Stimulated activated naive B cell treated with anti-CD40 and anti-IgM and Interleukin-4, amounts not matched to agents 10 μg/mL and 1 μg/mL and 100 μg/mL, for 72 hours (primary cell): ENCODE data around the gene TGFB1I1.
"Not testable (repeated sequence)": the region's sequence is repeated elsewhere in the genome, so short reads cannot be mapped to it uniquely, and the experiment has no call there.

Experiments used
- ATAC-seq, 2 donors: fragments of 150-1000 bp; cut with Tn5 transposase; replicated peaks; 2 replicates each; pipeline ENCODE4 v1.10.0; 2021; ENCODE audit warnings: moderate library complexity in 1 of 2
- DNase-seq: peaks from one replicate; pipeline ENCODE4 v3.0.0; 2021
- H3K27ac Mint-ChIP-seq: one replicate; pipeline ENCODE4 v1.8.0; 2022; ENCODE audit warnings: mild to moderate bottlenecking, mixed read lengths
- H3K27me3 Mint-ChIP-seq, 2 donors: one replicate each; pipeline ENCODE4 v1.8.0; 2022; ENCODE audit warnings: mixed read lengths in 2 of 2
- H3K36me3 Mint-ChIP-seq, 2 donors: one replicate each; pipeline ENCODE4 v1.8.0; 2022; ENCODE audit warnings: mixed read lengths in 2 of 2, mild to moderate bottlenecking in 1 of 2
- H3K4me1 Mint-ChIP-seq, 2 donors: one replicate each; pipeline ENCODE4 v1.8.0; 2022; ENCODE audit warnings: mixed read lengths in 2 of 2, mild to moderate bottlenecking in 1 of 2
- H3K4me3 Mint-ChIP-seq, 2 donors: one replicate each; pipeline ENCODE4 v1.8.0; 2022; ENCODE audit warnings: mild to moderate bottlenecking in 2 of 2, mixed read lengths in 2 of 2, moderate library complexity in 1 of 2
- H3K9me3 Mint-ChIP-seq, 2 donors: one replicate each; pipeline ENCODE4 v1.8.0; 2022; ENCODE audit warnings: mixed read lengths in 2 of 2, mild to moderate bottlenecking in 1 of 2

TGFB1I1 gene

DNA sequence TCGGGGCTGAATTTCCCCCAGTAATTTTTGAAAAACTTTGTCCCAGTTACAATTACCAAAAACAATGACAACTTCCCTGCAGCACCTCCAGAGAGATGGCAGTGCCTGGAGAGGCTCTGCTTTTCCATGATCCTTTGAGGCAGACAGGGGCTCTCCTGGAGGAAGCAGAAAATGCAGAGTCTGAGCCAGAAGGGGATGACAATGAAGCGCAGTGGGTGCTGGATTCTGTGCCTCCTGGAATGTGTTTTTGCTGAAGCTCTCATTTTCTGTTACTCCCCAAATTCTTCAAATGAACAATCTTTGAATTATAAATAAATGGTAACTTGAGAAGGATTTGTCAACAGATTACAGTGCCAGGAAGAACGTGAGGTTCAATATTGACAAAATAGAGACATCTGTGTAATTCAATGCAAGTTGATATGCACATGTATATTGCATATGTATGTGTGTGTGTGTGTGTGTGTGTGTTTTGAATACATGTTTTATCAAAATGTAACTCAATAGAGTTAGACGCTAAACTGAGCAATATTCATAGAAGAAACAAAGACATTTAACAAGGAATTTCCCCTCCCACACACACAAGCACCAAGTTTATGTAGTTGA, 45.9 kb downstream of the TGFB1I1 start:
- Mint-ChIP-seq H3K4me1 (no peaks in the 10 kb centered on the region), H3K27me3 (peaks cover 10 to 16% of the 10 kb centered on the region in 2 donors), H3K36me3 (peaks cover 5 to 7% of the 10 kb centered on the region in 2 donors), H3K9me3 (peaks cover 0 to 4% of the 10 kb centered on the region in 2 donors), H3K4me3 (no peak overlapping the region), H3K27ac (no peak overlapping the region)
- no peak for ATAC-seq
- DNase-seq = no peak

GRCh38 chr16:31519759-31520431, 47.9 kb downstream of the TGFB1I1 start:
- H3K9me3 Mint-ChIP-seq = peaks cover 0 to 4% of the 10 kb centered on the region in 2 donors
- DNase-seq (no peak), ATAC-seq (no peak)
- H3K36me3 Mint-ChIP-seq = peaks cover 5 to 7% of the 10 kb centered on the region in 2 donors
- no peak overlapping the region for H3K27ac Mint-ChIP-seq
- no peak overlapping the region for H3K4me3 Mint-ChIP-seq
- H3K4me1 Mint-ChIP-seq = no peaks in the 10 kb centered on the region
- peaks cover 10 to 16% of the 10 kb centered on the region in 2 donors for H3K27me3 Mint-ChIP-seq

- DNase-seq (no peak), ATAC-seq (no peak)
- Mint-ChIP-seq H3K27ac (no peak overlapping the region), H3K4me1 (no peaks in the 10 kb centered on the region), H3K27me3 (peaks cover 7 to 16% of the 10 kb centered on the region in 2 donors), H3K36me3 (peaks cover 5 to 7% of the 10 kb centered on the region in 2 donors), H3K4me3 (no peak overlapping the region), H3K9me3 (peaks cover 0 to 4% of the 10 kb centered on the region in 2 donors)
Observed at GRCh38 chr16:31521368-31521767, 49.4 kb downstream of the TGFB1I1 start.

DNA sequence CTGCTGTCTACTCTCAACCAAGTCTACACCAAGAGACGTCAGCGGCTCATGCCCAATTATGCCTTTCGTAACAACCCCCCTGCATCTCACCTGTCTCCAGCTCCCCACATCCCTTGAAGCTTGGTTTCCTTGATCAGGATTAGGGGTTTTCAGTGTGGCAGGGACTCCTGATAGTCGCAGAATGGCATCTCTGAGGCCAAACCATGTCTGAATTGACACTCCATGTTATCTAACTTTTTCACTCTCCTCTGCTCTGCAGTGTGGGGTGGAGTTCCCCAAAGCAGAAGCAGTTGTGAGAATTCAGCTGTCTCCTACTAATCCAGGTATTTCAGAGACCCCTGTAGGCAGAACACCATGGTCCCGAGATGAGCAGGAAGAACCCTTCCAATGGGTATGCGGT, 50.1 kb downstream of the TGFB1I1 start:
- peaks cover 6 to 12% of the 10 kb centered on the region in 2 donors for H3K27me3 Mint-ChIP-seq
- peaks cover 5 to 7% of the 10 kb centered on the region in 2 donors for H3K36me3 Mint-ChIP-seq
- H3K9me3 Mint-ChIP-seq = peaks cover 0 to 4% of the 10 kb centered on the region in 2 donors
- ATAC-seq (no peak), DNase-seq (no peak)
- H3K27ac Mint-ChIP-seq = no peak overlapping the region
- H3K4me3 Mint-ChIP-seq = no peak overlapping the region
- H3K4me1 Mint-ChIP-seq = no peaks in the 10 kb centered on the region

DNA sequence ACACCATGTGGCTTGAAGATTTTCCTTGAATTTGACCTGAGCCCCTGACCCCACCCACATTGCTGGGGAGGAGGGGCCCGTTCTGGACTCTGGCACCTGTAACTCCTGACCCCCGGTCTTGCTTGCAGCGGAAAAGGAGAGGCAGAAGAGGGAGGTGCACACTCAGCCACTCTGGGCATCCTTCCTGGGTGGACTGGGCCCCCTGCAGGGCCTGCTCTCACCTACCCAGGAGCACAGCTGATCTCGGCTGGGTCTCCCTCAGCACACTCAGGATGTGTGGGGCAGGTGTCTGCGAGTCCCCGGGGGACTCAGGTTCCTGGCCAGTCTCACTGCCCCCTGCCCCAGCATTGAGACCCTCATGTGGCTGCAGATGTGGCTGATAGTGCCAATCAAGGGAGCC, 51.8 kb downstream of the TGFB1I1 start:
- not testable (repeated sequence) for H3K36me3 Mint-ChIP-seq, H3K27ac Mint-ChIP-seq, ATAC-seq, H3K4me3 Mint-ChIP-seq, H3K9me3 Mint-ChIP-seq, DNase-seq
- peaks cover 14 to 19% of the 10 kb centered on the region in 2 donors for H3K27me3 Mint-ChIP-seq
- H3K4me1 Mint-ChIP-seq = peaks cover 9 to 13% of the 10 kb centered on the region in 2 donors

DNA sequence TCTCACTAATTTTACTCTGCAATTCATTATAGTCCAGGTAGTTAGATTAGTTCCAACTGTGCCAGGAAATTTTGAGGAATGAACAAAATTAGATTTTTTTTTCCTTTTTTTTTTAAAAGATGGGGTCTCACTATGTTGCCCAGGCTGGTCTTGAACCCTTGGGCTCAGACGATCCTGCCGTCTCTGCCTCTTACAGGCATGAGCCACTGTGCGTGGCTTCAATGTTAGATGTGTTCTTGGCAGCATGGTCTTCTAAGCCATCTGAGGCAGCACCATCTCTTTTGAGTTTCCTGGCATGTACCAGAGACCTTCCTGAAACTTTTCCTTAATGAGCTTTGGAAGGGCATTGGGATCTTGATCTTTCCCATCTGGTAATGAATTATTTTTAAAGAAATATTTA, 53.2 kb downstream of the TGFB1I1 start:
- Mint-ChIP-seq H3K4me1 (peaks cover 9 to 19% of the 10 kb centered on the region in 2 donors), H3K36me3 (no peaks in the 10 kb centered on the region)

More for the DNA sequence above, 53.2 kb downstream of the TGFB1I1 start:
- Mint-ChIP-seq H3K27me3 (peaks cover 25 to 28% of the 10 kb centered on the region in 2 donors), H3K27ac (no peak overlapping the region), H3K4me3 (no peak overlapping the region), H3K9me3 (no peaks in the 10 kb centered on the region)
- ATAC-seq (no peak), DNase-seq (no peak)
